ENCODE measurements around the gene MPC2. TPM values are rescaled to one million over a fixed set of nuclear protein-coding genes. Genes with fewer than 3 reads are reported as not detected.

MPC2 gene
- total RNA-seq, 1 donor from 2014 or later = 28.6 TPM

GRCh38 chr1:167977245-167977644, 40.4 kb upstream of the MPC2 start:
- H3K36me3 Mint-ChIP-seq (ENCODE audit: low read depth) = peaks cover 57% of the 10 kb centered on the region
- DNase-seq (no peak), ATAC-seq (ENCODE audit: low read depth) (no peak)
- no peak for TF ChIP-seq CTCF (IDR thresholded peaks at IDR 0.05)
- no peaks in the 10 kb centered on the region for H3K27me3 Mint-ChIP-seq
- H3K9me3 Mint-ChIP-seq = no peaks in the 10 kb centered on the region
- no peaks in the 10 kb centered on the region for H3K4me1 Mint-ChIP-seq
- H3K27ac Mint-ChIP-seq = no peak overlapping the region
- intact Hi-C loops (cut with micrococcal nuclease) = no loop called here
- POLR2A ChIA-PET = no interaction called here
- CTCF ChIA-PET = no interaction called here
- H3K4me3 Mint-ChIP-seq = no peak overlapping the region

GRCh38 chr1:167974698-167975097, 37.8 kb upstream of the MPC2 start:
- Mint-ChIP-seq H3K9me3 (no peaks in the 10 kb centered on the region), H3K4me1 (no peaks in the 10 kb centered on the region), H3K27me3 (no peaks in the 10 kb centered on the region), H3K27ac (no peak overlapping the region), H3K36me3 (ENCODE audit: low read depth) (peaks cover 41% of the 10 kb centered on the region), H3K4me3 (no peak overlapping the region)
- TF ChIP-seq CTCF (IDR thresholded peaks at IDR 0.05) = no peak
- intact Hi-C loops (cut with micrococcal nuclease) = no loop called here
- DNase-seq (no peak), ATAC-seq (ENCODE audit: low read depth) (no peak)
- POLR2A ChIA-PET = no interaction called here
- CTCF ChIA-PET = no interaction called here

- H3K27ac Mint-ChIP-seq = no peak overlapping the region
- ChIA-PET CTCF (no interaction called here), POLR2A (no interaction called here)
- no peak for DNase-seq
- H3K4me3 Mint-ChIP-seq = no peak overlapping the region
- H3K4me1 Mint-ChIP-seq = no peaks in the 10 kb centered on the region
- intact Hi-C loops (cut with micrococcal nuclease) = no loop called here
- no peak for ATAC-seq (ENCODE audit: low read depth)
- TF ChIP-seq CTCF (IDR thresholded peaks at IDR 0.05) = no peak
- peaks cover 38% of the 10 kb centered on the region for H3K36me3 Mint-ChIP-seq (ENCODE audit: low read depth)
- no peaks in the 10 kb centered on the region for H3K9me3 Mint-ChIP-seq
- H3K27me3 Mint-ChIP-seq = no peaks in the 10 kb centered on the region
Observed at GRCh38 chr1:167973832-167974231, 37.0 kb upstream of the MPC2 start.

- POLR2A ChIA-PET = no interaction called here
- H3K4me3 Mint-ChIP-seq = no peak overlapping the region
- no peak overlapping the region for H3K27ac Mint-ChIP-seq
- peaks cover 34% of the 10 kb centered on the region for H3K36me3 Mint-ChIP-seq (ENCODE audit: low read depth)
- H3K27me3 Mint-ChIP-seq = no peaks in the 10 kb centered on the region
- no peaks in the 10 kb centered on the region for H3K9me3 Mint-ChIP-seq
- no peak for TF ChIP-seq CTCF (IDR thresholded peaks at IDR 0.05)
- DNase-seq (no peak), ATAC-seq (ENCODE audit: low read depth) (no peak)
- H3K4me1 Mint-ChIP-seq = no peaks in the 10 kb centered on the region
- CTCF ChIA-PET = no interaction called here
- intact Hi-C loops (cut with micrococcal nuclease) = no loop called here
Observed at GRCh38 chr1:167968569-167968968, 31.7 kb upstream of the MPC2 start.

- Mint-ChIP-seq H3K27ac (no peak overlapping the region), H3K4me3 (no peak overlapping the region), H3K27me3 (no peaks in the 10 kb centered on the region), H3K4me1 (no peaks in the 10 kb centered on the region), H3K9me3 (no peaks in the 10 kb centered on the region), H3K36me3 (ENCODE audit: low read depth) (peaks cover 32% of the 10 kb centered on the region)
- TF ChIP-seq CTCF (IDR thresholded peaks at IDR 0.05) = no peak
- POLR2A ChIA-PET = no interaction called here
- CTCF ChIA-PET = no interaction called here
- ATAC-seq (ENCODE audit: low read depth) = no peak
- DNase-seq = no peak
- intact Hi-C loops (cut with micrococcal nuclease) = no loop called here
Observed at GRCh38 chr1:167966050-167966449, 29.2 kb upstream of the MPC2 start.

All from activated B cell treated with CpG ODN at 0.5 μM for 24 hours (primary cell).